Measurements from ENCODE around the gene PLEKHA7. TPM values are rescaled to one million over a fixed set of nuclear protein-coding genes. Genes with fewer than 3 reads are reported as not detected.
A peak's percentile ranks its signal among the peaks of the same experiment; 100 is the strongest.

PLEKHA7 gene
- total and polyA plus RNA-seq, 2 donors from 2014 or later: 24.4 to 65.7 TPM

- FAIRE-seq: no peak
- Histone ChIP-seq H3K27me3 (ENCODE audit: control insufficient read depth, insufficient read depth, low read length) (no peaks in the 10 kb centered on the region), H3K36me3 (ENCODE audit: control insufficient read depth in 2 of 3, insufficient read depth in 3 of 3, low read length in 3 of 3) (peaks cover 0 to 27% (median 4%) of the 10 kb centered on the region in 3 donors), H3K4me3 (ENCODE audit: low read length in 3 of 3) (no peak overlapping the region), H3K27ac (ENCODE audit: low read depth in 2 of 2, low read length in 2 of 2) (peak overlapping the region; percentile 32 to 53), H3K9me3 (ENCODE audit: control insufficient read depth in 2 of 3, insufficient read depth in 1 of 3, low read length in 3 of 3) (no peaks in the 10 kb centered on the region), H3K4me1 (ENCODE audit: control insufficient read depth in 2 of 3, insufficient read depth in 2 of 3, low read depth in 1 of 3, low read length in 3 of 3) (peaks cover 5 to 30% (median 16%) of the 10 kb centered on the region in 3 donors), H3K9ac (ENCODE audit: low read length in 3 of 3) (no peak overlapping the region)
- DNase-seq: peak in 1 of 5 donors; percentile 29
- no peak for TF ChIP-seq CTCF (IDR thresholded peaks at IDR 0.05; ENCODE audit: borderline replicate concordance, extremely low read depth, insufficient read depth)
- intact Hi-C loops (cut with DNase I): no loop called here
These were observed 169.9 kb downstream of the PLEKHA7 start for GRCh38 chr11:16844268-16844771.

- intact Hi-C loops (cut with DNase I): no loop called here
- Histone ChIP-seq H3K27ac (ENCODE audit: low read depth in 2 of 2, low read length in 2 of 2) (peak overlapping the region in 1 of 2 donors; percentile 13), H3K4me1 (ENCODE audit: control insufficient read depth in 2 of 3, insufficient read depth in 2 of 3, low read depth in 1 of 3, low read length in 3 of 3) (peaks cover 5 to 30% (median 16%) of the 10 kb centered on the region in 3 donors), H3K36me3 (ENCODE audit: control insufficient read depth in 2 of 3, insufficient read depth in 3 of 3, low read length in 3 of 3) (peaks cover 0 to 28% (median 4%) of the 10 kb centered on the region in 3 donors), H3K9ac (ENCODE audit: low read length in 3 of 3) (no peak overlapping the region), H3K4me3 (ENCODE audit: low read length in 3 of 3) (no peak overlapping the region), H3K27me3 (ENCODE audit: control insufficient read depth, insufficient read depth, low read length) (no peaks in the 10 kb centered on the region), H3K9me3 (ENCODE audit: control insufficient read depth in 2 of 3, insufficient read depth in 1 of 3, low read length in 3 of 3) (no peaks in the 10 kb centered on the region)
- DNase-seq (no peak), FAIRE-seq (no peak)
- no peak for TF ChIP-seq CTCF (IDR thresholded peaks at IDR 0.05; ENCODE audit: borderline replicate concordance, extremely low read depth, insufficient read depth)
These were observed 170.9 kb downstream of the PLEKHA7 start for GRCh38 chr11:16843294-16843693.

GRCh38 chr11:16841984-16842383, 172.2 kb downstream of the PLEKHA7 start:
- intact Hi-C loops (cut with DNase I): no loop called here
- H3K27me3 ChIP-seq (ENCODE audit: control insufficient read depth, insufficient read depth, low read length): no peaks in the 10 kb centered on the region
- DNase-seq: no peak
- H3K36me3 ChIP-seq (ENCODE audit: control insufficient read depth in 2 of 3, insufficient read depth in 3 of 3, low read length in 3 of 3): peaks cover 0 to 31% (median 5%) of the 10 kb centered on the region in 3 donors
- peaks cover 5 to 30% (median 16%) of the 10 kb centered on the region in 3 donors for H3K4me1 ChIP-seq (ENCODE audit: control insufficient read depth in 2 of 3, insufficient read depth in 2 of 3, low read depth in 1 of 3, low read length in 3 of 3)
- no peaks in the 10 kb centered on the region for H3K9me3 ChIP-seq (ENCODE audit: control insufficient read depth in 2 of 3, insufficient read depth in 1 of 3, low read length in 3 of 3)
- no peak overlapping the region for H3K9ac ChIP-seq (ENCODE audit: low read length in 3 of 3)
- H3K27ac ChIP-seq (ENCODE audit: low read depth in 2 of 2, low read length in 2 of 2): no peak overlapping the region
- no peak overlapping the region for H3K4me3 ChIP-seq (ENCODE audit: low read length in 3 of 3)
- FAIRE-seq: no peak
- no peak for TF ChIP-seq CTCF (IDR thresholded peaks at IDR 0.05; ENCODE audit: borderline replicate concordance, extremely low read depth, insufficient read depth)

GRCh38 chr11:16841481-16841880, 172.7 kb downstream of the PLEKHA7 start:
- Histone ChIP-seq H3K4me3 (ENCODE audit: low read length in 3 of 3) (no peak overlapping the region), H3K27me3 (ENCODE audit: control insufficient read depth, insufficient read depth, low read length) (no peaks in the 10 kb centered on the region), H3K9me3 (ENCODE audit: control insufficient read depth in 2 of 3, insufficient read depth in 1 of 3, low read length in 3 of 3) (no peaks in the 10 kb centered on the region), H3K9ac (ENCODE audit: low read length in 3 of 3) (no peak overlapping the region), H3K36me3 (ENCODE audit: control insufficient read depth in 2 of 3, insufficient read depth in 3 of 3, low read length in 3 of 3) (peaks cover 0 to 31% (median 5%) of the 10 kb centered on the region in 3 donors), H3K27ac (ENCODE audit: low read depth in 2 of 2, low read length in 2 of 2) (peak overlapping the region in 1 of 2 donors; percentile 58), H3K4me1 (ENCODE audit: control insufficient read depth in 2 of 3, insufficient read depth in 2 of 3, low read depth in 1 of 3, low read length in 3 of 3) (peaks cover 5 to 30% (median 16%) of the 10 kb centered on the region in 3 donors)
- DNase-seq (peak in 4 of 5 donors; percentile 14 to 65 (median 28)), FAIRE-seq (no peak)
- intact Hi-C loops (cut with DNase I): no loop called here
- TF ChIP-seq CTCF (IDR thresholded peaks at IDR 0.05; ENCODE audit: borderline replicate concordance, extremely low read depth, insufficient read depth): no peak
